Esophagus muscularis mucosa (tissue), 4 donors: ENCODE results near the gene LCP2. TPM values are rescaled to one million over a fixed set of nuclear protein-coding genes. Genes with fewer than 3 reads are reported as not detected.

Source experiments
- DNase-seq: peaks from one replicate; pipeline ENCODE4 v3.0.0-alpha.2; 2017; ENCODE audit errors: extremely low spot score
- H3K27ac ChIP-seq, 4 donors: fragments of 200-600 bp; sonication (generic); replicated peaks in 1 of 4; 1 replicate in 3 of 4; 2 replicates in 1 of 4; pipeline ENCODE4 v1.5.1; 2016 to 2019; ENCODE audit warnings: mild to moderate bottlenecking in 1 of 4
- H3K27me3 ChIP-seq, 4 donors: fragments of 200-600 bp; sonication (generic); one replicate each; pipeline versions ENCODE4 v1.5.1 to v1.6.0; 2016 to 2019
- H3K36me3 ChIP-seq, 4 donors: fragments of 200-600 bp; sonication (generic); one replicate each; pipeline ENCODE4 v1.5.1; 2016 to 2019
- H3K4me1 ChIP-seq, 4 donors: fragments of 200-600 bp; sonication (generic); one replicate each; pipeline ENCODE4 v1.5.1; 2016 to 2019
- H3K4me3 ChIP-seq, 4 donors: fragments of 200-600 bp; sonication (generic); 1 replicate in 2 of 4; 2 replicates in 2 of 4; pipeline ENCODE4 v1.5.1; 2016 to 2019; ENCODE audit warnings: mild to moderate bottlenecking in 4 of 4, moderate library complexity in 1 of 4
- H3K9me3 ChIP-seq, 4 donors: fragments of 200-600 bp; sonication (generic); 1 replicate in 3 of 4; 2 replicates in 1 of 4; pipeline ENCODE4 v1.5.1; 2016 to 2019
- CTCF ChIP-seq, 3 experiments: fragments of 200-600 bp in 2 of 3; fragments of 450-650 bp in 1 of 3; sonication (generic) in 2 of 3; IDR thresholded peaks; one replicate each; pipeline ENCODE4 v1.5.1; 2017 to 2019; ENCODE audit warnings: antibody characterized with exemption in 3 of 3, mild to moderate bottlenecking in 2 of 3, moderate library complexity in 1 of 3
- EP300 ChIP-seq: sonication (generic); formaldehyde crosslinking; IDR thresholded peaks from one replicate; pipeline ENCODE4 v1.6.1; 2017; ENCODE audit warnings: antibody characterized with exemption
- POLR2A ChIP-seq: fragments of 450-650 bp; IDR thresholded peaks from one replicate; pipeline ENCODE4 v1.6.1; 2017; ENCODE audit warnings: antibody characterized with exemption, moderate library complexity, mild to moderate bottlenecking, low read depth
- POLR2AphosphoS5 ChIP-seq, 2 donors: sonication (generic); formaldehyde crosslinking; IDR thresholded peaks; one replicate each; pipeline ENCODE4 v1.6.1; 2017; ENCODE audit warnings: antibody characterized with exemption in 2 of 2
- WGBS: methylation state at CpG from one replicate; pipeline ENCODE4 v1.1.5; 2018; 5-methylcytosine and 5-hydroxymethylcytosine counted together
- intact Hi-C: fragments of 100-400 bp; cut with DNase I; formaldehyde crosslinking; loops from one replicate; pipeline ENCODE4 v1.15.1; 2023
- total RNA-seq, 4 donors: library from RNA; depleted of rRNA; stranded (reverse); fragments of >200 nt; gene quantifications; one replicate each; pipeline versions ENCODE4 v1.1.0 to v1.2.1, GENCODE V29; 2016

The LCP2 gene
- total RNA-seq, 4 donors from 2014 or later = 6.8 to 20.4 (median 9.0) TPM

GRCh38 chr5:170313816-170314215, 16.2 kb upstream of the LCP2 start:
- no peak overlapping the region for H3K27ac ChIP-seq
- WGBS = 78% methylated on average over 2 of the region's 2 CpGs
- intact Hi-C loops = no loop called here

DNA sequence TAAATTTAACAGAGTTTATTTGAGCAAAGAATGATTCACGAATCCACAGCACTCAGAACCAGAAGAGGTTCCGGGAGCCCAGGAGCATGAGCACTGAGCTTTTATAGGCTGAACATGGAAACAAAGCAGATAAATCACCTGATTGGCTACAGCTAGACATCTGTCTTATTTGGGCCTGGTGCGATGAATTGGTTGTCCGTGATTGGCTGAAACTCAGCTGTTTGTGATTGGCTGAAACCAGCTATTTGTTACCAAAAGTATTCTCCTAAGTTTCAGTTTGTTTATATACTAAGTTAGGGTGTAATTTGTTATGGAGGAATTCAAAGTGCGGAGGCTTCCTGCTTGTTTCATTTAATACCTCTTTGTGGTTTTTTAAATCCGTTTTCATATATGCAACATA, 15.8 kb upstream of the LCP2 start:
- 82% methylated on average over 6 of the region's 6 CpGs for WGBS
- H3K27me3 ChIP-seq = peaks cover 0 to 13% (median 0%) of the 10 kb centered on the region in 4 donors
- DNase-seq = no peak
- H3K4me1 ChIP-seq = peaks cover 17 to 42% (median 27%) of the 10 kb centered on the region in 4 donors
- TF ChIP-seq POLR2A (no peak), POLR2AphosphoS5 (IDR thresholded peaks at IDR 0.05) (no peak), EP300 (no peak), CTCF (IDR thresholded peaks at IDR 0.05) (no peak)
- H3K36me3 ChIP-seq = no peaks in the 10 kb centered on the region
- intact Hi-C loops = no loop called here
- H3K27ac ChIP-seq = no peak overlapping the region
- no peak overlapping the region for H3K4me3 ChIP-seq
- H3K9me3 ChIP-seq = no peaks in the 10 kb centered on the region

More at GRCh38 chr5:170313816-170314215, 16.2 kb upstream of the LCP2 start:
- H3K36me3 ChIP-seq = no peaks in the 10 kb centered on the region
- no peak overlapping the region for H3K4me3 ChIP-seq
- DNase-seq = no peak
- TF ChIP-seq POLR2A (no peak), CTCF (IDR thresholded peaks at IDR 0.05) (no peak), EP300 (no peak), POLR2AphosphoS5 (IDR thresholded peaks at IDR 0.05) (no peak)
- H3K27me3 ChIP-seq = peaks cover 0 to 13% (median 0%) of the 10 kb centered on the region in 4 donors
- peaks cover 16 to 41% (median 26%) of the 10 kb centered on the region in 4 donors for H3K4me1 ChIP-seq
- H3K9me3 ChIP-seq = no peaks in the 10 kb centered on the region

DNA sequence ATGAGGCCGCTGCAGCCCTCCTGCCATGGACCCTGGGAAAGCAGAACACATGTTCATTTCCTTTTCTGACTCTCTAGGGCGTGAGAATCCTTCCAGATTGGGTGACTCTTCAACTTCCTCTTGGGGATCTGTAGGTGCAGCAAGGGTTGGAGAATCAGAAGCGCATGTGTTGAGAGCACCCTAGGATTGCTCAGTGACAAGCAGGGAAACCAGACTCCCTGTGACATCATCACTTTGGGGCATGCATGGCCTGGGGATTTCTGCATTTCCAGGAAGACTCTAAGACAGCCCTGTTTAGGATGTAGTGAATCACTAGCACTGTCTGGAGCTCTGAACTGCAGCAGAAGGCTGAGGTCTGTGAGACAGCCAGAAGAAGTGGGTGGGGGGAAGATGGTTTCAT, 15.1 kb upstream of the LCP2 start:
- H3K4me3 ChIP-seq = no peak overlapping the region

DNA sequence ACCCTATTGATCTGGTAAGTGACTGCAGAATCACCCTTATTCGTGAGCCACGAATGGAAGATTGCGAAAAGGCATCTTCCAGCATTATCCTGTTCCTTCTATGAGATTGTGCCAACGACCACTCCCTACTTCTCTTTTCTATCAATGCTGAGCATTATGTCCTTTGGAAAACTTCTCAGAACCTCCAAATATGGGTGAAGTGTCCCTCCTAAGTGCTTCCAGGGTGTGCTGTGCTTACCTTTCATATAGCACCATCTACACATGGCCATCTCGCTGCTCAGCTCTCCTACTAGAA, 14.7 kb upstream of the LCP2 start:
- Histone ChIP-seq H3K27me3 (peaks cover 0 to 13% (median 0%) of the 10 kb centered on the region in 4 donors), H3K36me3 (no peaks in the 10 kb centered on the region), H3K9me3 (no peaks in the 10 kb centered on the region), H3K4me1 (peaks cover 28 to 53% (median 37%) of the 10 kb centered on the region in 4 donors), H3K27ac (no peak overlapping the region), H3K4me3 (no peak overlapping the region)
- DNase-seq = no peak
- intact Hi-C loops = no loop called here
- TF ChIP-seq EP300 (no peak), POLR2A (no peak), POLR2AphosphoS5 (IDR thresholded peaks at IDR 0.05) (no peak), CTCF (IDR thresholded peaks at IDR 0.05) (no peak)
- WGBS = 90% methylated on average over 5 of the region's 5 CpGs

More for the DNA sequence above, 15.1 kb upstream of the LCP2 start:
- H3K27me3 ChIP-seq = peaks cover 0 to 13% (median 0%) of the 10 kb centered on the region in 4 donors
- peaks cover 24 to 49% (median 34%) of the 10 kb centered on the region in 4 donors for H3K4me1 ChIP-seq
- H3K36me3 ChIP-seq = no peaks in the 10 kb centered on the region
- intact Hi-C loops = no loop called here
- WGBS = 69% methylated on average over 3 of the region's 3 CpGs
- no peaks in the 10 kb centered on the region for H3K9me3 ChIP-seq
- no peak for TF ChIP-seq EP300
- TF ChIP-seq POLR2AphosphoS5 (IDR thresholded peaks at IDR 0.05) = no peak
- TF ChIP-seq CTCF (IDR thresholded peaks at IDR 0.05) = no peak
- no peak for TF ChIP-seq POLR2A
- DNase-seq = no peak
- no peak overlapping the region for H3K27ac ChIP-seq
